Gastroesophageal sphincter (tissue), 4 donors: ENCODE measurements around the gene CTXND1. TPM values are rescaled to one million over a fixed set of nuclear protein-coding genes. Genes with fewer than 3 reads are reported as not detected.

Source experiments
- ATAC-seq: fragments of 150-250 bp; one replicate; pipeline ENCODE4 v1.9.1; 2016; ENCODE audit warnings: mild to moderate bottlenecking, moderate library complexity
- H3K27ac ChIP-seq, 4 donors: fragments of 200-600 bp; sonication (generic) in 3 of 4; 1 replicate in 3 of 4; 2 replicates in 1 of 4; pipeline ENCODE4 v1.5.1; 2016 to 2019
- H3K27me3 ChIP-seq: fragments of 200-600 bp; sonication (generic); one replicate; pipeline ENCODE4 v1.5.1; 2019
- H3K36me3 ChIP-seq, 2 donors: fragments of 200-600 bp; sonication (generic); one replicate each; pipeline ENCODE4 v1.5.1; 2019; ENCODE audit warnings: control low read depth in 1 of 2
- H3K4me1 ChIP-seq, 3 donors: fragments of 200-600 bp; sonication (generic); 1 replicate in 2 of 3; 2 replicates in 1 of 3; pipeline ENCODE4 v1.5.1; 2016 to 2019; ENCODE audit warnings: control low read depth in 2 of 3
- H3K4me3 ChIP-seq, 2 donors: fragments of 200-600 bp; sonication (generic); one replicate each; pipeline ENCODE4 v1.5.1; 2019; ENCODE audit warnings: mild to moderate bottlenecking in 1 of 2, moderate library complexity in 1 of 2
- H3K9me3 ChIP-seq, 3 donors: fragments of 200-600 bp; sonication (generic); one replicate each; pipeline ENCODE4 v1.5.1; 2017 to 2019; ENCODE audit warnings: control low read depth in 2 of 3
- CTCF ChIP-seq, 4 experiments: fragments of 200-600 bp in 2 of 4; fragments of 450-650 bp in 2 of 4; sonication (generic) in 1 of 4; IDR thresholded peaks; one replicate each; pipeline ENCODE4 v1.5.1; 2017 to 2019; ENCODE audit warnings: antibody characterized with exemption in 4 of 4, mild to moderate bottlenecking in 2 of 4, moderate library complexity in 2 of 4
- EP300 ChIP-seq: sonication (generic); formaldehyde crosslinking; IDR thresholded peaks from one replicate; pipeline ENCODE4 v1.6.1; 2017; ENCODE audit warnings: antibody characterized with exemption, mild to moderate bottlenecking
- POLR2A ChIP-seq, 2 donors: fragments of 450-650 bp; IDR thresholded peaks; one replicate each; pipeline ENCODE4 v1.6.1; 2017; ENCODE audit warnings: antibody characterized with exemption in 2 of 2, mild to moderate bottlenecking in 2 of 2, moderate library complexity in 1 of 2
- POLR2AphosphoS5 ChIP-seq: sonication (generic); formaldehyde crosslinking; IDR thresholded peaks from one replicate; pipeline ENCODE4 v1.6.1; 2017; ENCODE audit warnings: antibody characterized with exemption
- WGBS, 2 donors: methylation state at CpG; one replicate each; pipeline ENCODE4 v1.1.5; 2018; ENCODE audit warnings: low coverage in 1 of 2; 5-methylcytosine and 5-hydroxymethylcytosine counted together
- total RNA-seq, 4 donors: library from RNA; depleted of rRNA; stranded (reverse); fragments of >200 nt; gene quantifications; one replicate each; pipeline ENCODE4 v1.1.0, GENCODE V29; 2016

CTXND1 gene
- total RNA-seq, 4 donors from 2014 or later, result 0.27 to 0.85 (median 0.75) TPM

- Histone ChIP-seq H3K4me3 (no peak overlapping the region), H3K4me1 (no peaks in the 10 kb centered on the region), H3K27ac (no peak overlapping the region), H3K9me3 (no peaks in the 10 kb centered on the region), H3K27me3 (peaks cover 15% of the 10 kb centered on the region), H3K36me3 (no peaks in the 10 kb centered on the region)
- no peak for TF ChIP-seq EP300
- 59 to 64% methylated on average over 2 to 3 of the region's 3 CpGs for WGBS, 2 donors
- no peak for ATAC-seq
Observed at GRCh38 chr15:80207887-80208286, 44.1 kb downstream of the CTXND1 start.

DNA sequence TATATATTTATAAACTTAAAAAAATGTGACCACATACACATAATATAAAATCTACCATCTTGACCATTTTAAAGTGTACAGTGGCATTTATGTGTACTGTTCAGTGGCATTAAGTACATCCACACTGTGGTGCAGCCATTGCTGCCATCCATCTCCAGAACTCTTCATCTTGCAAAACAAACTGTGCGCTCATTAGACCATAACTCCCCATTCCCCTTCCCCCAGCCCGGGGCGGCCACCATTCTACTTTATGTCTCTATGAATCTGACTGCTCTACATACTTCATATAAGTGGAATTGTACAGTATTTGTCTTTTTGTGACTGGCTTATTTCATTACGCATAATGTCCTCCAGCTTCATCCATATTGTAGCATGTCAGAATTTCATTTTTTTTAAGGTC is 47.8 kb downstream of the CTXND1 start:
- WGBS, 2 donors, result 90 to 97% methylated on average over 4 of the region's 4 CpGs
- Histone ChIP-seq H3K4me3 (no peak overlapping the region), H3K27me3 (peaks cover 24% of the 10 kb centered on the region), H3K27ac (no peak overlapping the region), H3K36me3 (no peaks in the 10 kb centered on the region), H3K4me1 (no peaks in the 10 kb centered on the region), H3K9me3 (no peaks in the 10 kb centered on the region)
- ATAC-seq, result no peak
- TF ChIP-seq EP300 (no peak), POLR2AphosphoS5 (no peak), POLR2A (IDR thresholded peaks at IDR 0.05) (no peak), CTCF (IDR thresholded peaks at IDR 0.05) (no peak)

GRCh38 chr15:80203361-80203885 is 48.6 kb downstream of the CTXND1 start:
- Histone ChIP-seq H3K4me1 (no peaks in the 10 kb centered on the region), H3K36me3 (no peaks in the 10 kb centered on the region), H3K27ac (no peak overlapping the region), H3K9me3 (no peaks in the 10 kb centered on the region), H3K27me3 (peaks cover 17% of the 10 kb centered on the region), H3K4me3 (no peak overlapping the region)
- WGBS, 2 donors, result 60 to 65% methylated on average over 1 to 3 of the region's 10 CpGs
- TF ChIP-seq POLR2AphosphoS5 (no peak), EP300 (no peak), POLR2A (IDR thresholded peaks at IDR 0.05) (no peak), CTCF (IDR thresholded peaks at IDR 0.05) (no peak)
- no peak for ATAC-seq

DNA sequence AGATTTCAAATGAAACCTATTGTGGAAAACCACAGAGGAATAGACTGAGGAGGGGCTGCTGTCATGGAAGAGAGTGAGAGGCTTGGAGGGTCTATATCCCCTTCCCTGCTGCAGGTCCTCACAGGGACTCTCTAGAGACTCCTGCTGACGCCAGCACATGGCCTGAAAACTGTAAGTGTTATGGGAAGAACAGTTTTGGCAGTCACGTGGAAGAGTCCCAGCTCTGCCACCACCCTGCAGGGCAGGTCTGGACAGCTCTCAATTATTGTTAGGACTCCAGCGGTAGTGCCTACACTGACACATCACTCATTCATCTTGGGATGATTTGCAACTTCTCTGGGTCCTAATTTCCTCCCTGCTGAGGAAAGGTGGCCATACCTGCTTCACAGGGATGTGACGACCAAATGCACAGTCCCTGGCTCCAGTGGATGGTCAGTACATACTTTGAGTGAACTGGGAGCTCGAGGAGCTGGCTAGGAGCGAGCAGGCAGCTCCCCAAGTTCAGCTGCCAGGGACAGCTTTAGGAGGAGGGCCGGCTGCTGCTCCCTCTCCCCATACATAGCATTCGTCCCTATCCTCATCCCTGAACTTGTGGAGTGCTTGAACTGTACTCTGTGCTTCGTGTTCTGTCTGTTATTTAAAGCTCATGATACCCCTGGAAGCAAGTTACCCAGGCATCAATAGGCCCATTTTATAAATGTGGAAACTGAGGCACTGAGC is 49.2 kb downstream of the CTXND1 start:
- TF ChIP-seq CTCF (IDR thresholded peaks at IDR 0.05) (no peak), POLR2A (IDR thresholded peaks at IDR 0.05) (no peak)
- Histone ChIP-seq H3K27ac (no peak overlapping the region), H3K36me3 (no peaks in the 10 kb centered on the region), H3K4me3 (no peak overlapping the region), H3K4me1 (no peaks in the 10 kb centered on the region), H3K27me3 (peaks cover 17% of the 10 kb centered on the region), H3K9me3 (no peaks in the 10 kb centered on the region)
- WGBS, 2 donors, result 10 to 14% methylated on average over 2 to 3 of the region's 9 CpGs
- ATAC-seq, result no peak

GRCh38 chr15:80202016-80202315 is 50.0 kb downstream of the CTXND1 start:
- no peak overlapping the region for H3K27ac ChIP-seq
- peaks cover 17% of the 10 kb centered on the region for H3K27me3 ChIP-seq
- no peaks in the 10 kb centered on the region for H3K9me3 ChIP-seq
- no CpG with 5 or more reads among the region's 2 CpGs for WGBS, 2 donors
- peaks cover 0 to 5% of the 10 kb centered on the region in 2 donors for H3K36me3 ChIP-seq
- no peaks in the 10 kb centered on the region for H3K4me1 ChIP-seq
- H3K4me3 ChIP-seq, result no peak overlapping the region
- no peak for TF ChIP-seq CTCF (IDR thresholded peaks at IDR 0.05)
- TF ChIP-seq POLR2AphosphoS5, result no peak
- TF ChIP-seq EP300, result no peak
- no peak for TF ChIP-seq POLR2A (IDR thresholded peaks at IDR 0.05)
- ATAC-seq, result no peak
